Immature natural killer cell (primary cell): ENCODE data around the gene TRIB2. TPM values are rescaled to one million over a fixed set of nuclear protein-coding genes. Genes with fewer than 3 reads are reported as not detected.
A peak's percentile ranks its signal among the peaks of the same experiment; 100 is the strongest.
"Not testable (repeated sequence)": the region's sequence is repeated elsewhere in the genome, so short reads cannot be mapped to it uniquely, and the experiment has no call there.

ENCODE experiments used
- DNase-seq, 3 donors: peaks; one replicate each; pipeline ENCODE4 v3.0.0; 2022; ENCODE audit warnings: mixed read lengths in 1 of 3
- H3K27ac Mint-ChIP-seq, 6 donors: one replicate each; pipeline ENCODE4 v1.8.0; 2020; ENCODE audit warnings: mixed read lengths in 6 of 6, mild to moderate bottlenecking in 5 of 6, inconsistent platforms in 4 of 6, moderate library complexity in 3 of 6
- H3K27me3 Mint-ChIP-seq, 3 donors: one replicate each; pipeline ENCODE4 v1.8.0; 2020 to 2021; ENCODE audit warnings: low read depth in 3 of 3, mild to moderate bottlenecking in 3 of 3, mixed read lengths in 3 of 3, moderate library complexity in 3 of 3, inconsistent platforms in 1 of 3
- H3K36me3 Mint-ChIP-seq, 3 donors: one replicate each; pipeline ENCODE4 v1.8.0; 2020; ENCODE audit warnings: mixed read lengths in 3 of 3, inconsistent platforms in 2 of 3, mild to moderate bottlenecking in 2 of 3
- H3K4me1 Mint-ChIP-seq, 2 donors: one replicate each; pipeline ENCODE4 v1.8.0; 2020; ENCODE audit warnings: inconsistent platforms in 2 of 2, mild to moderate bottlenecking in 2 of 2, mixed read lengths in 2 of 2, moderate library complexity in 1 of 2
- H3K4me3 Mint-ChIP-seq, 5 donors: one replicate each; pipeline ENCODE4 v1.8.0; 2020; ENCODE audit warnings: mild to moderate bottlenecking in 5 of 5, mixed read lengths in 5 of 5, inconsistent platforms in 3 of 5, moderate library complexity in 3 of 5
- H3K9me3 Mint-ChIP-seq, 6 donors: one replicate each; pipeline ENCODE4 v1.8.0; 2020; ENCODE audit warnings: mild to moderate bottlenecking in 6 of 6, mixed read lengths in 6 of 6, inconsistent platforms in 4 of 6, moderate library complexity in 3 of 6
- polyA plus RNA-seq, 3 donors: library from polyadenylated mRNA; unstranded; fragments of 300-500 nt; fragmentation: Illumina TruSeq; gene quantifications; one replicate each; pipeline ENCODE4 v1.2.3, GENCODE V29; 2021

TRIB2 gene
- 10 to 100 TPM; 40.7 to 82.6 (median 44.5) TPM for polyA plus RNA-seq

GRCh38 chr2:12716282-12717190 is at the start of gene TRIB2:
Gene TRIB2, plus strand, starts transcription at chr2:12716936. Its CDS starts 1,372 bp downstream, at chr2:12718308.
- peak; percentile 87 to 91 (median 91) for DNase-seq
- Mint-ChIP-seq H3K4me1 (peaks cover 60 to 67% of the 10 kb centered on the region in 2 donors), H3K9me3 (no peaks in the 10 kb centered on the region), H3K27me3 (peaks cover 13 to 27% (median 14%) of the 10 kb centered on the region in 3 donors), H3K36me3 (no peaks in the 10 kb centered on the region), H3K4me3 (peak within 1 kb of the TSS; percentile 98 to 100 (median 100)), H3K27ac (peak within 1 kb of the TSS; percentile 96 to 99 (median 98))

GRCh38 chr2:12669036-12669435 is 47.7 kb upstream of the TRIB2 start:
- H3K9me3 Mint-ChIP-seq: peaks cover 0 to 24% (median 10%) of the 10 kb centered on the region in 6 donors
- no peak for DNase-seq
- peaks cover 0 to 2% (median 2%) of the 10 kb centered on the region in 3 donors for H3K27me3 Mint-ChIP-seq
- H3K27ac Mint-ChIP-seq: no peak overlapping the region
- H3K36me3 Mint-ChIP-seq: peaks cover 12 to 16% (median 13%) of the 10 kb centered on the region in 3 donors
- H3K4me1 Mint-ChIP-seq: no peaks in the 10 kb centered on the region
- H3K4me3 Mint-ChIP-seq: no peak overlapping the region

- no peaks in the 10 kb centered on the region for H3K4me1 Mint-ChIP-seq
- H3K4me3 Mint-ChIP-seq: no peak overlapping the region
- H3K9me3 Mint-ChIP-seq: no peaks in the 10 kb centered on the region
- no peak for DNase-seq
- H3K27ac Mint-ChIP-seq: no peak overlapping the region
- H3K27me3 Mint-ChIP-seq: no peaks in the 10 kb centered on the region
- peaks cover 0 to 3% (median 0%) of the 10 kb centered on the region in 3 donors for H3K36me3 Mint-ChIP-seq
These were observed 43.9 kb upstream of the TRIB2 start for GRCh38 chr2:12672711-12673315.

GRCh38 chr2:12674644-12675328 is 42.0 kb upstream of the TRIB2 start:
- Mint-ChIP-seq H3K27me3 (no peaks in the 10 kb centered on the region), H3K27ac (no peak overlapping the region), H3K4me1 (no peaks in the 10 kb centered on the region), H3K36me3 (peaks cover 0 to 3% (median 0%) of the 10 kb centered on the region in 3 donors), H3K9me3 (no peaks in the 10 kb centered on the region), H3K4me3 (no peak overlapping the region)
- DNase-seq: no peak

- no peaks in the 10 kb centered on the region for H3K36me3 Mint-ChIP-seq
- peaks cover 0 to 1% (median 0%) of the 10 kb centered on the region in 6 donors for H3K9me3 Mint-ChIP-seq
- H3K4me3 Mint-ChIP-seq: no peak overlapping the region
- DNase-seq: no peak
- no peaks in the 10 kb centered on the region for H3K27me3 Mint-ChIP-seq
- no peak overlapping the region for H3K27ac Mint-ChIP-seq
- H3K4me1 Mint-ChIP-seq: no peaks in the 10 kb centered on the region
These were observed 41.4 kb upstream of the TRIB2 start for GRCh38 chr2:12675352-12675795.

- DNase-seq: no peak
- Mint-ChIP-seq H3K9me3 (peaks cover 0 to 1% (median 0%) of the 10 kb centered on the region in 6 donors), H3K27ac (no peak overlapping the region), H3K27me3 (no peaks in the 10 kb centered on the region), H3K4me1 (no peaks in the 10 kb centered on the region), H3K4me3 (no peak overlapping the region), H3K36me3 (no peaks in the 10 kb centered on the region)
These were observed 40.9 kb upstream of the TRIB2 start for GRCh38 chr2:12675801-12676200.

- Mint-ChIP-seq H3K27ac (no peak overlapping the region), H3K27me3 (peaks cover 0 to 1% (median 0%) of the 10 kb centered on the region in 3 donors), H3K4me1 (no peaks in the 10 kb centered on the region), H3K36me3 (no peaks in the 10 kb centered on the region), H3K4me3 (no peak overlapping the region), H3K9me3 (peaks cover 0 to 1% (median 0%) of the 10 kb centered on the region in 6 donors)
- DNase-seq: no peak
These were observed 40.0 kb upstream of the TRIB2 start for GRCh38 chr2:12676771-12677170.

- no peaks in the 10 kb centered on the region for H3K4me1 Mint-ChIP-seq
- no peaks in the 10 kb centered on the region for H3K36me3 Mint-ChIP-seq
- H3K4me3 Mint-ChIP-seq: no peak overlapping the region
- DNase-seq: no peak
- no peak overlapping the region for H3K27ac Mint-ChIP-seq
- peaks cover 0 to 4% (median 0%) of the 10 kb centered on the region in 3 donors for H3K27me3 Mint-ChIP-seq
- H3K9me3 Mint-ChIP-seq: peaks cover 0 to 1% (median 0%) of the 10 kb centered on the region in 6 donors
These were observed 38.5 kb upstream of the TRIB2 start for GRCh38 chr2:12678186-12678585.

GRCh38 chr2:12679550-12680072 is 37.1 kb upstream of the TRIB2 start:
- no peak overlapping the region for H3K27ac Mint-ChIP-seq
- no peaks in the 10 kb centered on the region for H3K4me1 Mint-ChIP-seq
- H3K9me3 Mint-ChIP-seq: peaks cover 0 to 2% (median 0%) of the 10 kb centered on the region in 6 donors
- DNase-seq: no peak
- H3K36me3 Mint-ChIP-seq: peaks cover 0 to 3% (median 0%) of the 10 kb centered on the region in 3 donors
- no peak overlapping the region for H3K4me3 Mint-ChIP-seq
- H3K27me3 Mint-ChIP-seq: peaks cover 0 to 7% (median 2%) of the 10 kb centered on the region in 3 donors

GRCh38 chr2:12680115-12680514 is 36.6 kb upstream of the TRIB2 start:
- H3K4me1 Mint-ChIP-seq, H3K9me3 Mint-ChIP-seq, H3K27me3 Mint-ChIP-seq, H3K4me3 Mint-ChIP-seq, DNase-seq, H3K27ac Mint-ChIP-seq, H3K36me3 Mint-ChIP-seq: not testable (repeated sequence)

- H3K9me3 Mint-ChIP-seq: peaks cover 0 to 2% (median 0%) of the 10 kb centered on the region in 6 donors
- peaks cover 0 to 7% (median 2%) of the 10 kb centered on the region in 3 donors for H3K27me3 Mint-ChIP-seq
- H3K4me3 Mint-ChIP-seq: no peak overlapping the region
- peaks cover 0 to 4% (median 0%) of the 10 kb centered on the region in 3 donors for H3K36me3 Mint-ChIP-seq
- H3K27ac Mint-ChIP-seq: no peak overlapping the region
- peaks cover 0 to 2% of the 10 kb centered on the region in 2 donors for H3K4me1 Mint-ChIP-seq
- DNase-seq: no peak
These were observed 34.7 kb upstream of the TRIB2 start for GRCh38 chr2:12682017-12682416.

GRCh38 chr2:12683457-12684100 is 33.2 kb upstream of the TRIB2 start:
- Mint-ChIP-seq H3K9me3 (peaks cover 0 to 2% (median 0%) of the 10 kb centered on the region in 6 donors), H3K4me3 (no peak overlapping the region), H3K27me3 (peaks cover 0 to 7% (median 2%) of the 10 kb centered on the region in 3 donors), H3K27ac (no peak overlapping the region), H3K4me1 (peaks cover 0 to 2% of the 10 kb centered on the region in 2 donors), H3K36me3 (peaks cover 0 to 4% (median 0%) of the 10 kb centered on the region in 3 donors)
- no peak for DNase-seq

GRCh38 chr2:12684471-12684936 is 32.2 kb upstream of the TRIB2 start:
- Mint-ChIP-seq H3K9me3 (peaks cover 0 to 2% (median 0%) of the 10 kb centered on the region in 6 donors), H3K4me3 (no peak overlapping the region), H3K36me3 (peaks cover 0 to 4% (median 0%) of the 10 kb centered on the region in 3 donors), H3K27me3 (peaks cover 0 to 7% (median 2%) of the 10 kb centered on the region in 3 donors), H3K4me1 (peaks cover 0 to 2% of the 10 kb centered on the region in 2 donors), H3K27ac (peak overlapping the region in 1 of 6 donors; percentile 62)
- DNase-seq: no peak
